Measurements from ENCODE around the gene CDKL1.

DNA sequence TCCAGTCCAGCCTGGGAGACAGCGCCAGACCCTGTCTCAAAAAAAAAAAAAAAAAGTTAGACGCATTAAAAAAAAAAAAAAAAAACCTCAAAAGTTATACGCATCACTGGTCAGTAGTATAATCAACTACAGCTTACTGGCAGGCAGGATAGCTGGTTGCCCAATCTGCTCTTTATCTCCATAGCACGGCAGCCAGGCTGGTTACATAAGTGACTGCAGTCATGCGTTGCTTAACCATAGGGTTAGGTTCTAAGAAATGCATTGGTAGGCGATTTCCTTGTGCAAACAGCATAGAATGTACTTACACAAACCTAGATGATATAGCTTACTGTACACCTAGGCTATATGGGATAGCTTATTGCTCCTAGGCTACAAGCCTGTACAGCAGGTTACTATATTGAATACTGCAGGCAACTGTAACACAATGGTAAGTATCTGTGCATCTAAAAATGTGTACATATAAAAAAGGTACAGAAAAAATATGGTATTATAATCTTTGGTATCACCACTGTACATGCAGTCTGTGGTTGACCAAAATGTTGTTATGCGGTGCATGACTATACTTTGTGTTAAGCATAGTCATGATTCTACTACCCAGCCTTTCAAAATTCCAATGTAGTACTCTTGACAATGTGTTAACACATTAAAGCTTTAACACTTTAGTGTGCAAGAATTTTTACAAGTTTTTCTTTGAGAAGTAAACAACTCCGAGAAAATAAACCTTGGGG, 92.8 kb downstream of the CDKL1 start:
- TF ChIP-seq, protein P1, sequence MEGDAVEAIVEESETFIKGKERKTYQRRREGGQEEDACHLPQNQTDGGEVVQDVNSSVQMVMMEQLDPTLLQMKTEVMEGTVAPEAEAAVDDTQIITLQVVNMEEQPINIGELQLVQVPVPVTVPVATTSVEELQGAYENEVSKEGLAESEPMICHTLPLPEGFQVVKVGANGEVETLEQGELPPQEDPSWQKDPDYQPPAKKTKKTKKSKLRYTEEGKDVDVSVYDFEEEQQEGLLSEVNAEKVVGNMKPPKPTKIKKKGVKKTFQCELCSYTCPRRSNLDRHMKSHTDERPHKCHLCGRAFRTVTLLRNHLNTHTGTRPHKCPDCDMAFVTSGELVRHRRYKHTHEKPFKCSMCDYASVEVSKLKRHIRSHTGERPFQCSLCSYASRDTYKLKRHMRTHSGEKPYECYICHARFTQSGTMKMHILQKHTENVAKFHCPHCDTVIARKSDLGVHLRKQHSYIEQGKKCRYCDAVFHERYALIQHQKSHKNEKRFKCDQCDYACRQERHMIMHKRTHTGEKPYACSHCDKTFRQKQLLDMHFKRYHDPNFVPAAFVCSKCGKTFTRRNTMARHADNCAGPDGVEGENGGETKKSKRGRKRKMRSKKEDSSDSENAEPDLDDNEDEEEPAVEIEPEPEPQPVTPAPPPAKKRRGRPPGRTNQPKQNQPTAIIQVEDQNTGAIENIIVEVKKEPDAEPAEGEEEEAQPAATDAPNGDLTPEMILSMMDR (IDR thresholded peaks at IDR 0.05; ENCODE audit: low read depth, low read length, poor library complexity, severe bottlenecking): no peak
- no peak for TF ChIP-seq EZH2phosphoT487 (IDR thresholded peaks at IDR 0.05; ENCODE audit: borderline replicate concordance, low read length)
